H1 (cell line): ENCODE measurements around the gene ZBED5. TPM values are rescaled to one million over a fixed set of nuclear protein-coding genes. Genes with fewer than 3 reads are reported as not detected.

ENCODE experiments used
- CTCF ChIA-PET: fragments of 300-600 bp; sonication (Branson Sonifier 250); formaldehyde crosslinking; loops from one replicate; lab custom pipeline; 2021; ENCODE audit not compliant: partially characterized antibody; lab: Charles Lee
- POLR2A ChIA-PET: fragments of 300-600 bp; sonication (Branson Sonifier 250); formaldehyde crosslinking; loops from one replicate; lab custom pipeline; 2021; ENCODE audit warnings: inconsistent platforms; ENCODE audit not compliant: partially characterized antibody; lab: Charles Lee
- DNase-seq, 2 experiments: peaks; one replicate each; pipeline versions ENCODE4 v3.0.0 to v3.0.0-alpha.2; 2010 to 2022; ENCODE audit warnings: low spot score in 2 of 2, low read depth in 1 of 2, mixed read lengths in 1 of 2
- FAIRE-seq: peaks from 2 replicates; lab custom pipeline; 2011; peaks lifted over from hg19 to GRCh38; lab: Jason Lieb, UNC
- H2AFZ ChIP-seq: 2 replicates; pipeline ENCODE4 v1.8.1; 2012; ENCODE audit warnings: low read length, inconsistent platforms
- H2AK5ac ChIP-seq: 2 replicates; pipeline ENCODE4 v1.6.1; 2013; ENCODE audit warnings: low read depth, low read length
- H2BK120ac ChIP-seq: replicated peaks from 2 replicates; pipeline ENCODE3; 2013; ENCODE audit warnings: low read depth, low read length, inconsistent platforms
- H2BK12ac ChIP-seq: 2 replicates; pipeline ENCODE4 v1.6.1; 2013; ENCODE audit warnings: low read depth, low read length
- H2BK15ac ChIP-seq: 2 replicates; pipeline ENCODE4 v1.6.1; 2013; ENCODE audit warnings: low read length
- H2BK20ac ChIP-seq: 2 replicates; pipeline ENCODE4 v1.6.1; 2013; ENCODE audit warnings: low read length
- H2BK5ac ChIP-seq: 2 replicates; pipeline ENCODE4 v1.6.1; 2013; ENCODE audit warnings: low read depth, low read length
- H3K14ac ChIP-seq: 2 replicates; pipeline ENCODE4 v1.6.1; 2013; ENCODE audit warnings: inconsistent platforms; ENCODE audit not compliant: insufficient read length
- H3K18ac ChIP-seq: 2 replicates; pipeline ENCODE4 v1.6.1; 2013; ENCODE audit warnings: low read length; ENCODE audit errors: extremely low read depth
- H3K23ac ChIP-seq: 2 replicates; pipeline ENCODE4 v1.6.1; 2013; ENCODE audit warnings: inconsistent platforms; ENCODE audit not compliant: insufficient read length
- H3K23me2 ChIP-seq: 2 replicates; pipeline ENCODE4 v1.6.1; 2013; ENCODE audit warnings: low read depth, low read length
- H3K27ac ChIP-seq: 2 replicates; pipeline ENCODE4 v1.6.1; 2011; ENCODE audit warnings: low read depth, low read length, inconsistent platforms
- H3K27me3 ChIP-seq, 4 experiments: replicated peaks in 1 of 4; 1 replicate in 1 of 4; 2 replicates in 3 of 4; pipeline versions ENCODE4 v1.6.1 to v1.8.1; 2011 to 2013; ENCODE audit warnings: low read length in 3 of 4, mild to moderate bottlenecking in 3 of 4, inconsistent platforms in 2 of 4, mixed read lengths in 2 of 4, moderate library complexity in 1 of 4; ENCODE audit not compliant: control insufficient read depth in 3 of 4, insufficient read depth in 3 of 4; ENCODE audit errors: extremely low read depth in 1 of 4
- H3K36me3 ChIP-seq, 4 experiments: 2 replicates each; pipeline versions ENCODE4 v1.6.1 to v1.8.1; 2011 to 2013; ENCODE audit warnings: mild to moderate bottlenecking in 4 of 4, low read length in 3 of 4, moderate library complexity in 2 of 4, control low read depth in 1 of 4, inconsistent platforms in 1 of 4; ENCODE audit not compliant: insufficient read depth in 4 of 4, control insufficient read depth in 2 of 4
- H3K4ac ChIP-seq: replicated peaks from 2 replicates; pipeline ENCODE3; 2013; ENCODE audit warnings: low read length, low read depth, mixed read lengths, inconsistent platforms; ENCODE audit not compliant: insufficient read length
- H3K4me1 ChIP-seq, 4 experiments: replicated peaks in 1 of 4; 1 replicate in 1 of 4; 2 replicates in 3 of 4; pipeline versions ENCODE4 v1.6.1 to v1.8.1; 2011 to 2013; ENCODE audit warnings: low read length in 3 of 4, inconsistent platforms in 2 of 4, mixed read lengths in 1 of 4; ENCODE audit not compliant: insufficient read depth in 4 of 4, control insufficient read depth in 3 of 4
- H3K4me2 ChIP-seq, 2 experiments: 2 replicates each; pipeline versions ENCODE4 v1.6.1 to v1.8.1; 2011 to 2013; ENCODE audit warnings: low read depth in 2 of 2, low read length in 2 of 2, control low read depth in 1 of 2, inconsistent platforms in 1 of 2, mild to moderate bottlenecking in 1 of 2; ENCODE audit not compliant: insufficient read depth in 1 of 2
- H3K4me3 ChIP-seq, 4 experiments: fragments of 200-600, 300-600 bp in 1 of 4; sonication (generic), shearing (Covaris generic), sonication (Bioruptor Twin) in 1 of 4; 2 replicates each; pipeline versions ENCODE4 v1.5.1 to v1.8.1; 2011 to 2016; ENCODE audit warnings: low read length in 4 of 4, low read depth in 3 of 4, control low read depth in 2 of 4, inconsistent platforms in 2 of 4, mild to moderate bottlenecking in 2 of 4, mixed read lengths in 1 of 4, moderate library complexity in 1 of 4; ENCODE audit not compliant: insufficient read depth in 2 of 4; ENCODE audit errors: extremely low read depth in 1 of 4
- H3K56ac ChIP-seq: replicated peaks from 2 replicates; pipeline ENCODE3; 2013; ENCODE audit warnings: low read depth, mild to moderate bottlenecking, mixed read lengths, low read length, inconsistent platforms; ENCODE audit not compliant: insufficient read length
- H3K79me1 ChIP-seq: 2 replicates; pipeline ENCODE4 v1.6.1; 2013; ENCODE audit warnings: low read depth, low read length, control low read depth
- H3K79me2 ChIP-seq, 2 experiments: 2 replicates each; pipeline versions ENCODE4 v1.6.1 to v1.8.1; 2012 to 2013; ENCODE audit warnings: low read length in 2 of 2, mild to moderate bottlenecking in 2 of 2, inconsistent platforms in 1 of 2; ENCODE audit not compliant: insufficient read depth in 2 of 2, control insufficient read depth in 1 of 2
- H3K9ac ChIP-seq, 4 experiments: replicated peaks in 1 of 4; 1 replicate in 1 of 4; 2 replicates in 3 of 4; pipeline versions ENCODE4 v1.6.1 to v1.8.1; 2011 to 2013; ENCODE audit warnings: low read depth in 3 of 4, low read length in 3 of 4, control low read depth in 2 of 4, mild to moderate bottlenecking in 2 of 4, moderate library complexity in 2 of 4, inconsistent platforms in 1 of 4; ENCODE audit errors: extremely low read depth in 1 of 4
- H3K9me3 ChIP-seq, 2 experiments: 2 replicates each; pipeline versions ENCODE4 v1.6.1 to v1.8.1; 2012 to 2013; ENCODE audit warnings: mild to moderate bottlenecking in 2 of 2, moderate library complexity in 2 of 2, control low read depth in 1 of 2, inconsistent platforms in 1 of 2, low read depth in 1 of 2, low read length in 1 of 2, mixed read lengths in 1 of 2; ENCODE audit not compliant: insufficient read depth in 2 of 2
- H4K20me1 ChIP-seq, 2 experiments: replicated peaks in 1 of 2; 2 replicates each; pipeline versions ENCODE3 to v1.8.1; 2011 to 2013; ENCODE audit warnings: inconsistent platforms in 2 of 2, low read length in 2 of 2, mild to moderate bottlenecking in 1 of 2; ENCODE audit not compliant: insufficient read depth in 2 of 2, control insufficient read depth in 1 of 2
- H4K5ac ChIP-seq: 2 replicates; pipeline ENCODE4 v1.6.1; 2013; ENCODE audit warnings: low read length, low read depth, mixed read lengths, inconsistent platforms; ENCODE audit not compliant: insufficient read length
- H4K8ac ChIP-seq: 2 replicates; pipeline ENCODE4 v1.8.0; 2013; ENCODE audit warnings: mild to moderate bottlenecking, moderate library complexity, low read length, inconsistent platforms; ENCODE audit not compliant: insufficient read depth; ENCODE audit errors: extremely low read depth
- H4K91ac ChIP-seq: replicated peaks from 2 replicates; pipeline ENCODE3; 2013; ENCODE audit warnings: low read length, mixed read lengths, inconsistent platforms; ENCODE audit not compliant: insufficient read length
- EGR1 ChIP-seq: IDR thresholded peaks from 2 replicates; pipeline ENCODE4 v1.6.1; 2011; ENCODE audit warnings: low read depth, low read length, borderline replicate concordance
- GTF2F1 ChIP-seq: IDR thresholded peaks from 2 replicates; pipeline ENCODE4 v1.6.1; 2012; ENCODE audit warnings: low read depth, low read length, improper control_type of control experiment, borderline replicate concordance
- MAX ChIP-seq: IDR thresholded peaks from 2 replicates; pipeline ENCODE4 v1.6.1; 2012; ENCODE audit warnings: inconsistent platforms
- POU5F1 ChIP-seq: IDR thresholded peaks from 2 replicates; pipeline ENCODE4 v1.6.1; 2011; ENCODE audit warnings: low read depth, mild to moderate bottlenecking, low read length, moderate library complexity
- WGBS, 2 experiments: shearing (Covaris generic) in 1 of 2; methylation state at CpG; one replicate each; pipeline versions ENCODE4 v1.1.6 to v1.1.7; 2013 to 2015; ENCODE audit warnings: low lambda C conversion rate in 2 of 2, mixed read lengths in 2 of 2, inconsistent platforms in 1 of 2, low coverage in 1 of 2, missing lambda C conversion rate in 1 of 2; ENCODE audit not compliant: insufficient replicate concordance in 2 of 2, insufficient coverage in 1 of 2, insufficient read length in 1 of 2; ENCODE audit errors: extremely low coverage in 1 of 2, missing lambda C conversion rate in 1 of 2; 5-methylcytosine and 5-hydroxymethylcytosine counted together
- polyA plus RNA-seq, 7 experiments: library from polyadenylated mRNA; depleted of rRNA in 3 of 7; stranded (reverse) in 5 of 7; unstranded in 2 of 7; fragments of >200 nt in 5 of 7; fragments of 200-250 nt in 2 of 7; gene quantifications; 1 replicate in 5 of 7; 2 replicates in 1 of 7; 4 replicates in 1 of 7; pipeline versions ENCODE4 v1.2.1 to v1.2.3, GENCODE V29; 2011 to 2013; ENCODE audit warnings: missing spikeins in 2 of 7, mixed read lengths in 2 of 7
- total RNA-seq: library from RNA; stranded (reverse); fragmentation: NEBNext Ultra II Directional; extraction: Animal tissue kit (Norgen Biotek cat#: 25700); gene quantifications from 2 replicates; pipeline ENCODE4 v1.2.1, GENCODE V29; 2021

Gene ZBED5
- total and polyA plus RNA-seq, 2 of the 8 experiments (the other 6 are each of a cell fraction or from before 2014, with no cell fraction given): 54.2 to 94.7 TPM

GRCh38 chr11:10828402-10828801, 29.5 kb downstream of the ZBED5 start:
- ChIA-PET POLR2A (interaction anchor here (2.6 kb wide), 1 partner anchor 19 kb away, joined by 16 read pairs; the partner anchor contains the start of gene EIF4G2), CTCF (interaction anchor here (1.9 kb wide), 1 partner anchor 58 kb away, joined by 4 read pairs; no protein-coding TSS in a partner anchor)
- Histone ChIP-seq H4K5ac (no peak overlapping the region), H3K79me2 (no peaks in the 10 kb centered on the region), H3K14ac (no peak overlapping the region), H2BK20ac (no peak overlapping the region), H4K91ac (no peak overlapping the region), H3K18ac (no peak overlapping the region), H4K8ac (no peak overlapping the region), H3K56ac (no peak overlapping the region), H3K4me2 (no peak overlapping the region), H3K9me3 (0 out of 4 replicates have a peak, but pooled peaks cover 0 to 4% of the 10 kb centered on the region in 2 experiments), H2BK12ac (no peak overlapping the region), H3K23ac (no peak overlapping the region), H3K27ac (no peak overlapping the region), H3K79me1 (no peaks in the 10 kb centered on the region), H3K27me3 (no peaks in the 10 kb centered on the region; a peak in 1 of 7 replicates), H3K9ac (no peak overlapping the region), H2AK5ac (no peak overlapping the region), H2BK120ac (no peak overlapping the region), H2AFZ (no peak overlapping the region), H3K4ac (no peak overlapping the region), H4K20me1 (no peaks in the 10 kb centered on the region), H3K4me1 (no peaks in the 10 kb centered on the region), H3K36me3 (no peaks in the 10 kb centered on the region), H3K4me3 (no peak overlapping the region), H2BK5ac (no peak overlapping the region), H2BK15ac (no peak overlapping the region), H3K23me2 (no peaks in the 10 kb centered on the region)
- no peak for DNase-seq
- FAIRE-seq: no peak
- 83% methylated on average over 2 of the region's 2 CpGs; no CpG with 5 or more reads in 1 of the 2 experiments for WGBS, 2 experiments
- TF ChIP-seq EGR1 (no peak), GTF2F1 (no peak), POU5F1 (no peak), MAX (no peak)
